ENCODE results near the gene SERPINE3. TPM values are rescaled to one million over a fixed set of nuclear protein-coding genes. Genes with fewer than 3 reads are reported as not detected.

Gene SERPINE3
- total RNA-seq, 1 donor from 2014 or later = not detected

DNA sequence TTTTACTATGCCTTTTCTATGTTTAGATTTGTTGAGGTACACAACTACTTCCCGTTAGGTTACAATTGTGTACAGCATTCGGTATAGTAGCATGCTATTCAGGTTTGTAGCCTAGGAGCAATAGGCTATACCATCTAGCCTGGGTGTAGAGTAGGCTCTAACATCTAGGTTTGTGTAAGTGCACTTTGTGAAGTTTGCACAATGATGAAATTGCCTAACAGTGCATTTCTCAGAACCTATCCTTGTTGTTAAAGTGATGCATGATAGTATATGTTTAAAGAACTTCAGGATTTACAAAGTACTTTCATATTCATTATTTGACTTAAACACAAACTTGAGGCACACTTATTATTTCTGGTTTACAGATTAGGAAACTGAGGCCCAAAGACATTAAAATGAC is 11.5 kb upstream of the SERPINE3 start:
- intact Hi-C loops (cut with micrococcal nuclease) = loop anchor here (5.0 kb wide), 1 partner anchor 244 kb away; no protein-coding TSS in a partner anchor

GRCh38 chr13:51328488-51328887 is 11.0 kb upstream of the SERPINE3 start:
- intact Hi-C loops (cut with micrococcal nuclease) = loop anchor here (5.0 kb wide), 1 partner anchor 244 kb away; no protein-coding TSS in a partner anchor

GRCh38 chr13:51329606-51330005 is 9.9 kb upstream of the SERPINE3 start:
- intact Hi-C loops (cut with micrococcal nuclease) = loop anchor here (5.0 kb wide), 1 partner anchor 243 kb away; no protein-coding TSS in a partner anchor

DNA sequence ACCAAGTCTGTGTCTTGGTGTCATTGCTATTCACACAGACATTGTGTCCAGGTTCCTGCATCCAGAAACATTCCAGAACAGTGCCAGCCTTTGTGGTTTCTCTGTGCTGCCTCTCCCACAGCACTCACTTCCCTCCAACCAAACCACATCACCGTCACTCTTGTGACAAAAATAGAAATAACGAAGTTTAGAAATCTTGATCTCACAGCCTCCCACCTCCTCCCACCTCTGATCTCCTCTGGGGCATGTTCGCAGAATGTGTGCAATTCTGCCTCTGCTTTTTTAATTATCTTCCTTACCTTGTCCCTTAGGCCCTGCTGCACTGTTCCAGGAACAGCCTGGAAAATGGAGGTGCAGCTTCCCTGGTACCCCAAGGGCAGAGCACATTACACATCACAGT is 8.7 kb upstream of the SERPINE3 start:
- intact Hi-C loops (cut with micrococcal nuclease) = no loop called here

GRCh38 chr13:51331354-51331861 is 8.1 kb upstream of the SERPINE3 start:
- intact Hi-C loops (cut with micrococcal nuclease) = no loop called here

GRCh38 chr13:51332566-51333361 is 6.7 kb upstream of the SERPINE3 start:
- intact Hi-C loops (cut with micrococcal nuclease) = no loop called here

DNA sequence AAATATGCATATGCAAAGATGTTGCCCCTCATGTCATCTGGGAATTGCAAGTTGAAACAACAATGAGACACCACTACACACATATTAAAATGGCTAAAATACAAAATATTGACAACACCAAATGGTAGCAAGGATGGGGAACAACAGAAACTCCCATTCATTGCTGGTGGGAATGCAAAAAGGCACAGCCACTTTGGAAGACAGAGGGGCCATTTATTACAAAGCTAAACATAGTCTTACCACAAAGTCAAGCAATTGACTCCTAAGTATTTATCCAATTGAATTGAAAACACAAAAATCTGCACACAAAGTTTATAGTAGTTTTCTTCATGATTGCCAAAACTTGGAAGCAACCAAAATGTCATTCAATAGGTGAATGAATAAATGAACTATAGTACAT is 6.1 kb upstream of the SERPINE3 start:
- intact Hi-C loops (cut with micrococcal nuclease) = no loop called here

GRCh38 chr13:51333826-51334225 is 5.7 kb upstream of the SERPINE3 start:
- intact Hi-C loops (cut with micrococcal nuclease) = no loop called here

DNA sequence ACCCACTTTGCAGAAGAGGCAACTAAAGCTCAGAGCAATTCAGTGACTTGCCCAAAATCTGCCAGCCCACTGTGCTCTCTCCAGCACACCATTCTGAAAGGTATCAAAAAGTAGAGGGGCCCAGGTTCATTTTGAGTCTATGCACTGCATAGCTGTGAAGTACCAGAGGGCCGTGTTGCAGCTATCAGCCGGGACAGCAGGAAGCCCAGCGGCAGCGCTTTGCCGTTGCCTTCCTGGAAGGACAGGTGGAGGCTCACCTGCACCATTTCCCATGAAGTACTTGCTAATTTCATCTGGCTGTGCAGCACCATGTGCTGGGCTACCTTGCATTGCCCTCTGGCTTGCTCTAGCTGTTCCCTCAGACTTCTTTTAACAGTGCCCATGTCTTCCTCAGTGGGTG is 2.7 kb upstream of the SERPINE3 start:
- intact Hi-C loops (cut with micrococcal nuclease) = no loop called here

- intact Hi-C loops (cut with micrococcal nuclease) = no loop called here
Measured at GRCh38 chr13:51339952-51340732, 651 bp downstream of the SERPINE3 start.

DNA sequence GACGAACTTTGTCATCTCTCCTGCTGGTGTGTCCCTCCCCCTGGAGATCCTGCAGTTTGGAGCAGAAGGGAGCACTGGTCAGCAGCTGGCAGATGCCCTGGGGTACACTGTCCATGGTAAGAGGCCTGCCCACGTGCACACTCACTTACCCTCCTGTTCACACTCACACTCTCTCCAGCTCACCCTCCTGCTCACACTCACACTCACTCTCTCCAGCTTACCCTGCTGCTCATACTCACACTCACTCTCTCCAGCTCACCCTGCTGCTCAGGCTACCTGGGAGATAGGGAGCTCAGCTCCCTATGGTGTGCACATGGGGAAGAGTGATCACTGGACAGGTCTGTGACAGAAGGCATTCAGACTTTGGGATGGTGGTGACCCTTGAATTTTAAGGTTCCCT is 1.7 kb downstream of the SERPINE3 start:
- intact Hi-C loops (cut with micrococcal nuclease) = no loop called here

GRCh38 chr13:51341791-51342190 is 2.3 kb downstream of the SERPINE3 start:
- intact Hi-C loops (cut with micrococcal nuclease) = no loop called here

DNA sequence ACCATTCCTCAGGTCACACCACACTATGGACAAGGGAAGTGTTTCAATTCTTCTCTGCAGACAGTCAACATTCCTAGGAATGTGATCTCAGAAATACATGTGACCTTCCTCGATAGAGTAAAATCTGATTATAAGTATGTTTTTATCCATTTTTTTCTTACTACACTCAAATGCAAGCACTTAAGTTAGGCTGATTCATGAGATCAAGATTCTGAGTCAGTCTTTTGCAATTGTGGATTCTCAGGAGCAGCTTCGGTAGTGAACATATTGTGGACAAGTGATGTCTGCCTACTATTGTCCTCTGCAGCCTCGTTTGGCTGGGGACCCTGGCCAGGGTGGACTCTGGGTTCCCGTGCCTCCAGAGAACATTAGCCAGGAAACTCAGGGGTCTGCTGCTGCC is 3.2 kb downstream of the SERPINE3 start:
- intact Hi-C loops (cut with micrococcal nuclease) = no loop called here

- intact Hi-C loops (cut with micrococcal nuclease) = no loop called here
Measured at GRCh38 chr13:51343475-51343874, 4.0 kb downstream of the SERPINE3 start.

- intact Hi-C loops (cut with micrococcal nuclease) = no loop called here
Measured at GRCh38 chr13:51346397-51346796, 6.9 kb downstream of the SERPINE3 start.

- intact Hi-C loops (cut with micrococcal nuclease) = no loop called here
Measured at GRCh38 chr13:51347099-51347498, 7.6 kb downstream of the SERPINE3 start.

DNA sequence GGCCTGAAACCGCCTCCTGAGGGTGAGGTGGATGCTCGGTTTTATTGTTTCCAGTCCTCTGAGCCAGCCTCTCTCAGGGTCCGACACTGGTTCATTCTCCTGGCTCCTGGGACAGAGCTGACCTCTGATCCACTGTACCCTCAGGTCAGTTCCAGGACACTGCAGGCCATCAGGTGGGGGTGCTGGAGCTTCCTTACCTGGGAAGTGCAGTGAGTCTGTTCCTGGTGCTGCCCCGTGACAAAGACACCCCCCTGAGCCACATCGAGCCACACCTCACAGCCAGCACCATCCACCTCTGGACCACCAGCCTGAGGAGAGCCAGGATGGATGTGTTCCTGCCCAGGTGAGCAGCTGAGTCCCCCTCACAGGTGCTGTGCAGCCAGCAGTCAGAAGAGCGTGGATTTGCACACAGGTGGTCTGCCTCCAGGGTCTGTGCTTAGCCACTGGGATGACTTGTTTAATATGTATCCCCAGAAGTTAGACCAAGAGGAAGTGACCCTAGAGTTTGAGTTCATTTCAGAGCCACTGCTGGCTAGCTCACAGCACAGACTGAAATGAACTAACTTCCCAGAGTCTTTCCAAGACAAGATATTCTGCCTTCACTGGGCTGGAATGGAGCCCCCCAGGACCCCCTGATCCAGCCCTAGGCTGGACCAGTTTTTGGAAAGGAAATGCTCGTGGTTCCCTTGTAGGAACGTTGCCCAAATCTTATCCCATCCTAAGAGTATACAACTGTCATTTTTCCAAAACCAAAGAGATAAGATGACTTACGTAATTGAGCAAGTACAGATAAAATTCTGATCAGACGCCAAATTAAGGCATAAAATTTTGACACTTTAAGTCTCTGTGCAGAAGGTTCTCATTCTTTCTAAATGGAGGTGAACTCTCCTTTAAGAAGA is 8.8 kb downstream of the SERPINE3 start:
- intact Hi-C loops (cut with micrococcal nuclease) = no loop called here

- intact Hi-C loops (cut with micrococcal nuclease) = no loop called here
Measured at GRCh38 chr13:51349016-51349415, 9.5 kb downstream of the SERPINE3 start.

DNA sequence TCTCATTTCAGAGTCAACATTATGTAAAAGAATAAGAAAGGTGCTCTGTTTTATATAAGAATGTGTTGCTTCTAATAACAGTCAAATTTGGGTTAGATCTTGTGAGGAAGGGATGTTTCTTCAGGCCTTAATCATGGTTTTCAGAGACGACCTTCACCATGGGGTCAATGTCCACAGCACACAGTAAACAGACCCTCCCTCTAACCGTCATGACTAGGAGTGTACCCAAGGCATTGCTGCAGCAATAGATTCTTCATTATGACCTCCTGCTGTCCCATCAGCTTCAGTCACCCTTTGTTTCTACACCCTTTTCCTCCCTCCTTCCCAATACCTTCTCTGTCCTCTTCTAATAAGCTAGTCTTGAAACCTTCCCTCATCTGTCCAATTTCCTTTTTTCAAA is 15.7 kb downstream of the SERPINE3 start:
- intact Hi-C loops (cut with micrococcal nuclease) = no loop called here

DNA sequence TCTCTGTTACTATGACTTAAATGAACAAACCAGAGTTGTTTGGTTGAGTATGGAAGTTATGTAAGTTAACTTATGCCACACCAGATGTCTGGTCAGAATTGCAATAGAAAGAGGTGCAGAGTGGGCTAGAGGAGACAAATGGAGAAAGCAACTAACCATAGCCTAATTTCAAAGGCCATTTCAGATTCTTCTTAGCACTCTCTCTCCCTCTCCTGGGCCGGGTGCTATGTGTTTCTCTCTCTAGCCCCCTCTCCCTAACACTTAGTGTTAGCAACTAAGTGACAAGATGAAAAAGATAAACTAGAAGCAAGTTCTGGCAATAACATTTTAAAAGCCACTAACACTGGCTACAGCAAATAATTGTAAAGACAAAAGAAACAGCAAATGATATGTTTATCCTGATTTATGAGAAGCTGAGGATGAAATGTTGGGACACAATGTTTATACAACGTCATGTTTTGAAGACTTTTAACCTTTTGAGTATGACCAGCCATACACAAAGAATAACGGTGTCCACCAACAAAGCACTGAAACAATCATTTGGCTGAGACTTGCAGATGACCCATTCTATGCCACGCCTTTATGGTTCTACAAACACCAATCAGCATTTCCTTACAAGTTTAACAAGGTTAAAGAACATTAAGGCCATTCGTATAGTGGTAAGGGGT is 18.6 kb downstream of the SERPINE3 start:
- intact Hi-C loops (cut with micrococcal nuclease) = no loop called here

DNA sequence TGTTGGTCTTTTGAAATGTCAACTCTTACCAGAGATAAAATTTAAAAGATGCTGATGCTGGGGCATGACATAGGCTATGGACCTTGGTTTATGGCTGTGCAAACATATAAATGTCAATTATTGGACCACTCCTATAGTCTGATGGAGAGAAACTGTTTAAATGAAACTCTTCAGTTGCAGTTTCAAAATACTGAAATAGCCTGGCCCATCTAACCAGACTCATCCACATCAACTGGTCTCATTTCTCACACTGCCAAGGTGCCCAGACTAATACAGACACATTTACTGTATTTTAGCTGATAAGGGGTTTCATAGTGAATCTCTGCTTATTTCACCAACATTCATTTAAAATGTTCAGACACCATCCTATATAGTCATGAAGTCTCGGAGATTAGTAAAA is 19.9 kb downstream of the SERPINE3 start:
- intact Hi-C loops (cut with micrococcal nuclease) = no loop called here
